Activated T-cell treated with anti-CD3 and anti-CD28 coated beads for 4 hours (primary cell): ENCODE data around the gene MUL1.
"Not testable (repeated sequence)": the region's sequence is repeated elsewhere in the genome, so short reads cannot be mapped to it uniquely, and the experiment has no call there.

Experiments
- DNase-seq: peaks from one replicate; pipeline ENCODE4 v3.0.0-alpha.2; 2020

MUL1 gene

DNA sequence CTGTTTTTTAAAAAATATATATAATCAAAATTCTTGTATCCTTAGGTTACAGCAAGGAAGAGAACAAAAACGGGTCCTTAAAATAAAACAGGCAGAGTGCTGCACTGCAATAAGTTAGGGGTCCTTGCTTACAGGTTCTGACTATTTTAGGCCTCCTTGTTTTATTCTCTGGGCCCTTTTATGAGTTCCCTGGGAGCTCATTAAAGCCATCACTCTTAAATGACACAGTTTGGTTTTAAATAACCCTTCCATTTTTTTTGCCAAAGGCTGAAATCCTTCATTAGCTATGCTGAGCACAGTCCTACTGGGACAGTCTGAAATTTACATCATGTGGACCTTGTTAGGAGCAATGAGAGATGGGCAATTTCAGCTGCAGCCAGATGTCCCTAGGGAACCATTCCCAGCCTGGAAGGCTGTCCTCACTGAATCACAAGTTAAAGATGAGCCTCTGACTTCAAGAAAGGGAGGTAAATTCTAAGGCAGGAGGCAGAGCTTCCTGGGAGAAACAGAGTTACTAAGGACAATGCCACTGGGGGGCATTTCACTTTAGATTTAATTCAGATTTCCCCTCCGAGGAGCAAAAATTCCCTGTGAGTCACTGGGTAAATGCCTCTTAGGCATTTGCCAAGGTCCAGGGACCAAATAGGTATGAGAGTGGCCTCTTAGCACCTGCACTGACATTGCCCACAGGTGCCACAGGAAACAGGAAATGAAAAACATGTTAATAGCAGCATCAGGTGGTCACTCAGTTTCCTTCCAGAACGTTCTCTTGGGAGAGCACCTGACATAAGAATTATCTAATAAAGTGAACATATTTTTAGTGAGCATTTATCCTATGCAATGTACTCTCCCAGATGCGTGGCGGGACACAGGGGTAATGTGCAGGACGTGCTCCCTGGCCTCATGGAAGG lies 3.8 kb upstream of the MUL1 start:
- no peak for DNase-seq

DNA sequence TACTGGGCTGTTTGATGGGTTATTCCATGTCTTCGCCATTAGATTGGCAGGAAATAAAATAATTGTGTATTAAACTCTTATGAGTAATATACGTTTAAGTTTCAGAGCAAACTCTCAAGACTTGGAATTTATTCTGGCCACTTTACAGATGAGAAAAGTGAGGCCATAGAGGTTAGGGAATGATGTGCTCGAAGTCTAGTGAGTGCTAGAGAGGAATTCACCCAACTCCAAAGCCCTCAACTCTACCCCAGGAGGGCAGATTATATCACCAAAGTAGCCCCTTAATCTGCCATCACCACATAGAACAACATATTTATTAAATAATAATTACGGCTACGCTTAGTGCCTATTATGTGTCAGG lies 440 bp upstream of the MUL1 start:
- no peak for DNase-seq

DNA sequence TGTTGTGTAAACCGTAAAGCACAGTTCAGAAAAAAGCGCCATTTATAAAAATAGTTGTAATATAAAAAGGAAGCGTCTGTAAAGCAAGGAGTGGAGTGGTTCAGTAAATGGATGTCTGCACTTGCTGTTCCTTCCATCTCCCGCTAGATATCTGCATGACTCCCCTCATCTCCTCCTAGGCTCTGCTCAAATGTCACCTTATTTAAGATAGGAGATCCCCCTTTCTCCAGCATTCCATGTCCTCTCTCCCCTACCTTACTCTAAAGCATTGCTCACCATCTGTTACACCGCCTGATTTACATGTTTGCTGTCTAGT lies 745 bp downstream of the MUL1 start:
- DNase-seq, result no peak

DNA sequence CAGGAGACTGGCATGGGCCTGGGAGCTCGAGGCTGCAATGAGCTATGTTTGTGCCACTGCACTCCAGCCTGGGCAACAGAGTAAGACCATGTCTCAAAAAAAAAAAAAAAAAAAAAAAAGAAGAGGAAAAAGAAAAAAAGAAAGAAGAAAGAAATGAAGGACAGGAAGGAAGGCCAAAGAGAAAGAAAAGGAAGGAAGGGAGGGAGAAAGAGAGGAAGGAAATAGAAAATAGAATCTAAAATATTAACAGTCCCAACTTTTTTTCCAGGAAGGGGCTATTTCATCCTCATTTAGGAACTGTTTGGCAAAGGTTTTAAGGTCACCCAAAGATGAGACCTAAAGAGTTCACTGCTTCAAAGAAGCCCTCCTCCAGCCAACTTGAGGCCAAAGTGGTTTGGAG lies 2.5 kb downstream of the MUL1 start:
- no peak for DNase-seq

DNA sequence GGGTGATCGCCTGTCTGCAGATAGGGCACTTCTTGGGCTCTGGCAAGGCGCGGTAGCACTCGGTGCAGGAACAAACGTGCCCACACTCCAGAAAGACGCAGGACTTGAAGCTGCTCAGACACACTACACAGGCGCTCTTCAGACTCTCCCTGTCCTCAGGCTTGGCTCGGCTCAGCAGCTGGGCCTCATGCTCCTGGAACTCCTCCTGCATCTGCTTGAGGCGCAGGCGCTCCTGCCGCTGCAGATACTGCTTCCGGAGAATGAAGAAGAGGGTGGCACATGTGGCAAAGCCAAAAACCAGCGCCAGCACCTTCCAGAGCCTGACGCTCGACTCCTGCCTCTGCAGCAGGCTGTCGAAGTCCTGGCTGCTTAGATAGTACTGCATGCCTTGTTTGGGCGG lies 7.2 kb downstream of the MUL1 start:
- DNase-seq, result no peak

DNA sequence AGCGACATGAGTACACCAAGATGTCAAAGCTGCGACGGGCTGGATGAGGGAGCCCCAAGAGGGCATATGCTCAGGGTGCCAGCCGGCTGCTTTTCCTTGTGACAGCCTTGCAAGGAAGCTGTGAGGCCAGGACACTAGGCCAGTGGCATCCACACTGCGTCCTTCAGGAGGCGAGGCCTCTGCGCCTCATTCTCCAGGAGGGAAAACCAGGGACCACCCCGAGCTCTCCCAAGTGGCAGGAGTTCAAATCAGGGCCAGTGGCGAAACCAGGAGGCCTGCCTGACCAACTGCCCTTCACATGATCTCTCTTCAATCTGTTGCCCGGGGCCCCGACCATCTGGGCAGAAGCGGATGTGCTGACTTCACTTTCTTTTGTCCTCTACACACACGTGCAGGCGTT lies 8.2 kb downstream of the MUL1 start:
- no peak for DNase-seq

DNA sequence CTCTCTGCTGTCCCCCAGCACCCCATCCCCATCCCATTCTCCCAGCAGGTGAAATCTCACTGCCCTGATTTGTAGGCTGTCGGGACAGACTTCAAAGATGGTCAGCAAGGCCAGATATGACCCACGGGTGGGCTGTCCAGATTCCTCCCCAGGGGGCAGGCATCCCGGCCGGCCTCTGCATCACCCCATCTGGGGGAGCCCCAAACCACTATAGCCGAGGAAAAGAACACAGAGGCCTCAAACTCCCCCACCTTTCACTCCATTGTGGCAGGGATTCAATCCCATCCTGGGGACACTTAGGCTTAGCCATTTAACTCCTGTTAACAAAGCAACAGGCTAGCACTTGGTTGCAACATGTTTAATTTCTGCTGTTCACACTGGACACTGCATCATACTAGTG lies 8.8 kb downstream of the MUL1 start:
- no peak for DNase-seq

DNA sequence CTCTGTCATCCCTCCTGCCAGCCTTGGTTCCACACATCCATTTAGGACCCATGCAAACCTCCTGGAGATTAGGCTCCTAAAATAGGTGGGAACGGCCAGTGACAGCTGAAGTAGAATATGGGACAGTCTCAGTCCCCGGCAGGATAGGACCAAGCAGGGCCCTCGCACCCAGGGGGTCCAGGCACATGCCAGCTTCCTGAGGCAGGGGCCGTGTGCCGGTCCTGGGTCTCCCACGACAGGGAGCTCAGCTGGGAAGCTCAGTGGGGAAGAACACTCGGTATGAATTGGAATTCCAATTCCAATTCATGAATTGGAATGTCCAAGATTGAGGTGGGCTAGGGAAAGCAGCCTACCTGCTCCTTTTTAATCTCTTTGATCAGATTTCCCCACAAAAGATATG lies 9.8 kb downstream of the MUL1 start:
- no peak for DNase-seq

DNA sequence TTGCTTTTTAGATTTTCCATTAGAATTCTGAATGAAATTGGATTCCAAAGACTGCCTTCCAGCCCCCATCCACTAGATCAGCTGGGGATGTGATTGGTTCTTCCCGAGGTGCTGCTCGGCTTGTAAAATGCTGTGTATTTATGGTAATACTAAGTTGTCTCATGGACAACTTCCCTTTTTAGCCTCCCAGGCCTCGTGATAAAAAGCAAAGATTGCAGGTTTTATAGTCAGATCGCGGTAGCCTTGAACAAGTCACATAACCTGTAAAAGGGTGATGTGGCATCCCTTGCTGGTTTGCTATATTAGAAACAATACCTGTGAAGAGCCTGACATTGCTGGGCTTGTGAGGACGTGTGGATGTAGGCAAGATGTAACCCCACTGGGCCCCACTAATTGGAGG lies 10.4 kb downstream of the MUL1 start:
- DNase-seq, result no peak

DNA sequence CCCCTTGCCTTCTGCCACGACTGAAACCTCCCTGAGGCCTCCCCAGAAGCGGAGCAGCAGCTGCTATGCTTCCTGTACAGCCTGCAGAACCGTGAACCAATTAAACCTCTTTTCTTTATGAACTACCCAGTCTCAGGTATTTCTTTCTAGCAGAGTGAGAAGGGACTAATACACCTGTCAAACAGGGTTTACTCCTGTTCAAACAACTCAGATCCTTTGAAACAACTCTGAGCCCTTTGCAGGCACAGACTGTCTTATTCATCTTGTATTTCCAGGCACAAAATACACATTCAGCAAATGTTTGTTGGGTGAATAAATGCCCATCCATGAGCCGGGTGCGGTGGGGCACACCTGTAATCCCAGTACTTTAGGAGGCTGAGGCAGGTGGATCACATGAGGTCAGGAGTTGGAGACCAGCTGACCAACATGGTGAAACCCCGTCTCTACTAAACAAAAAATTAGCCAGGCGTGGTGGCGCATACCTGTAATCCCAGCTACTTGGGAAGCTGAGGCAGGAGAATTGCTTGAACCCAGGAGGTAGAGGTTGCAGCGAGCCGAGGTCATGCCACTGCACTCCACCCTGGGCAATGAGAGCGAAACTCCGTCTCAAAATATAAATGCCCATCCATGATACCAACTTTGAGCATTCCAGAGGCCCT lies 11.1 kb downstream of the MUL1 start:
- DNase-seq, result not testable (repeated sequence)

DNA sequence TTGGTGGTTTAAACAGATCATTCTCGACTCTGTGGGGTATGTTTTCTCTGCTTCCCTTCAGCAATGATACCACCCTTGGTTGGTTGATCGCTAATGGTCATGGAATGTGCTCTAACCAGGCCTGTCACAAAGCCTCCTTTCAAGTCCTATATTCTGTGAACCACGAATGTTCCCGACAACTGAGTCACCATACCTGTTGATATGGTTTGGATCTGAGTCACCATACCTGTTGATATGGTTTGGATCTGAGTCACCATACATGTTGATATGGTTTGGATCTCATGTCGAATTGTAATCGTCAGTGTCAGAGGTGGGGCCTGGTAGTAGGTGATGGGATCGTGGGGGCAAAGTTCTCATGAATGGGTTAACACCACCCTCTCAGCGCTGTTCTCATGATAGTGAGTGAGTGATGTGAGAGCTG lies 11.7 kb downstream of the MUL1 start:
- peak; percentile 6 for DNase-seq

DNA sequence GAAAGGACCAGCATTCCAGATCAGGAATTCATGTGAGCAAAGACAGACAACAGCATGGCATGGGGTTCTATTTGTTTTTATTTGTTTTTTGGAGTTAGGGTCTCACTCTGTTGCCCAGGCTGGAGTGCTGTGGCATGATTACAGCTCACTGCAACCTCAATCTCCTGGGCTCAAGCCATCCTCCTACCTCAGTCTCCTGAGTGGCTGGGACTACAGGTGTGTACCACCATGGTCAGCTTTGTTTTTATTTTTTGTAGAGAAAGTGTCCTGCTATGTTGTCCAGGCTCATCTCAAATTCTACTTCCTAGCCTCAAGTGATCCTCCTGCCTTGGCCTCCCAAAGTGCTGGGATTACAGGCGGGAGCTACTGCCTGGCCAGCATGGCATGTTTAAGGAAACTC lies 12.3 kb downstream of the MUL1 start:
- no peak for DNase-seq

DNA sequence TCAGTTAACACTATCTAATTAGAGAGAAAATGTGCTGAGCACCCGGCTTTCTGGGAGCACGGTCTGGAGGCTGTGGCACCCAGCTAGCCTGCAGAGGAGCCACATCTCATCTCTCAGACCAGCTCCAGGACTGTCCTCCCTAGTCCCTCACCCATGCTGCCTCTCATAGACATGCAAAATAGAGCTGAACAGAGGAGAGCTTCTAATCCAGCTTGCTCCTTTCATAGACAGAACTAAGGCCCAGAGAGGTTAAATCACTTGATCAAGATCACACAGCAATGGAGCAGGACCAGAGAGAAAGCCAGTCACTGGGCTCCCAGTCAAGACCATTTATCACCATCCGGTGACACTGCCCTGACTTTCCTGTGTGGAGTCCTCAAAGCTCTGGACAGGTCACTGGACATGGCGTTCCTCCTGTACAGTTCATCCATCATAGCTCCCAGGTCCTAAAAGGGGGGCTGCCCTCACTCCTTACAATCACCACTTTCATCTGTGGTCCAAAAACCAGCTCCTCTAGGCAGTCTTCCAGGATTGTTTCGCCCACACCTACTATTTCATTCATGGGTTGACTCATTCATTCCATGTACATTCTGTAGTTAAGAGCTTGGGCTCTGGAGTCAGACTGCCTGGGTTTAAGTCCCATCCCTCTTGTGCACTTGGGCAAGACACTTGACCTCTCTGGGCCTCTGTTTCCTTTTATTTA lies 13.2 kb downstream of the MUL1 start:
- no peak for DNase-seq

DNA sequence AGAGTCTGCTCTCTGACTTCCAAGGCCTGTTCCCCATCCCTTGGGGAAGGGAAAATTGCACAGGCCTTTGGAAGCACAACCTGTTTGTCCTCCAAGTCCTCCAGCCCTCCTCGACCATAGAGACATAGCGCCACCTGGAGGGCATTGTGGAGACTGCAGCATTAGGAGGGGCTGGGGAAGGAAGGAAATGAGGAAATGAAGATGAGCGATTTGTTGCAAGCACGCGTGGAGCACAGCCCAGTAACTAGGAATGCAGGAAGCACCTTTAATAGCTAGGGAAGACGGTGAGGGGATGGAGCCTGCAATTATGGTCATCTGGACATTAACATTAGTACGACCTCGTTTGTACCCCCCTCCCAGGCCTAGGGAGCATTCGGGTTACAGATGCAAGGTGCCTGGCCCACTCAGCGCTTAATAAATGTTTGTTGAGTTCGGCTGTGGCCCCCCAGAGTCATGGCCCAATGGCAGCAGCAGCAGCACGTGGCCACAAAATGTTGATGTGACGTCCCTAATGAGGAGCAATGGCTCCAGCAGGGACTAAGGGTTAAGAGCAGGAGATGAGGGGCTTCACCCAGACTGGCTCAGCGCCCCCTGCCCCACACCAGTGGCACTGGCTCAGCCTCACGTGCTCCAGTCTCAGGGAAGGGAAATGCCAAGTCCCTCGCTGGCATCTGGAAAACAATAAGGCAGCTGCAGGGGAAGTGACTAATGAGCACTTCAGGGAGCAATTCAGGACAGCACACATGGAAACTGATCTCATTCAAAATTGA lies 13.9 kb downstream of the MUL1 start:
- DNase-seq, result peak; percentile 80

DNA sequence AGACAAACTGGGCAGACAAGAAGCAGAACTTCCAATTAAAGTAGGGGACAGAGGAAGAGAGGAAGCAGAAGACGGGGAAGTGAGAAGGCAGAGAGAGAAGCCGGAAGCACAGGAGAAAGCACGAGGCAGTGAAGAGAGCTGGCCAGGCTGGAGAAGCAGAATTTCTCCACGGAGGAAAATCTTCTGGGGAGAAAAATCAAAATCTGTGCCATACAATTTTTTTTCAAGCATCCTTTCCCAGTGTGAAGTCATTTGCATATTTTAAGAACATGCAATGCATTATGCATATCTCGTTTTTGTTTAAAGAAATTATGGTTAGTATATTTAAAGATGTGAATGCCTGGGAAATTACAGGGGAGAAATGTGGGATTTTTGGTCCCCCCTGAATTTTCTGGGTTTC lies 14.6 kb downstream of the MUL1 start:
- no peak for DNase-seq

DNA sequence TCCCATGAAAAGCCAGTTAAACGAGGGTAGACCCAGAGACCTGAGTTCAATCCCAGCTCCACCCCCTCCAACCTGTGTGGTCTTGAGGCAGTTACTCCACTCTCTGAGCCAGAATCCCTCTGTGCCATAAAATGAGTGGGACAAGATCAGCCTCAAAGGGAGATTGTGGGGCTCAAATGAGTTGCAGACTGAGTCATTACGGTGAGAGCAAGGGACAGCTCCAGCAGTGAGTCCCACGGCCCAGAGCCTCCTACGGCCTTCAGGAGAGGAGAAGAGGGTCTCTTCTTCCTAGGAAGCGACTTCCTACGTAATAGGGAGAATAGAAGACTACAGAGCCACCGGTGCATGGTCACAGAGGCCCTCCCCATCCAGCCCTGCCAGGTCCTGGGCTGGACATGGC lies 15.2 kb downstream of the MUL1 start:
- DNase-seq, result no peak

DNA sequence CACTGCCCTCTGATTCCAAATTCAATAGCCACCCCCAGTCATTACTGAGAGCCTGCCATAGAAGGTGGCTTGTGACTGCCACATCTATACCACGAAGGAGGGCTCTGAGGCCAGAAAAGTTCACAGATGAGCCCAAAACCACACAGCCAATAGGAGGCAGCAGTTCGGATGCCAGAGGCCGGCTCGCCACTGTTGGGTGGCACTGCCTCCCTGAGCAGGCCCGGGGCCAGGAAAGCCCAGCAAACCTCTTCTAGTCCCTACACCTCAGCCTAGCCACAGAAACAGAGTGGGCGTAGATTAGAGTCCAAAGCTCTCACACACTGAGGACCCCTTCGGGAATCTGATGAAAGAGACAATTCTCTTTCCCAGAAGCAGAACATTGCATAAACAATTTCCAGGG lies 16.1 kb downstream of the MUL1 start:
- DNase-seq, result no peak

DNA sequence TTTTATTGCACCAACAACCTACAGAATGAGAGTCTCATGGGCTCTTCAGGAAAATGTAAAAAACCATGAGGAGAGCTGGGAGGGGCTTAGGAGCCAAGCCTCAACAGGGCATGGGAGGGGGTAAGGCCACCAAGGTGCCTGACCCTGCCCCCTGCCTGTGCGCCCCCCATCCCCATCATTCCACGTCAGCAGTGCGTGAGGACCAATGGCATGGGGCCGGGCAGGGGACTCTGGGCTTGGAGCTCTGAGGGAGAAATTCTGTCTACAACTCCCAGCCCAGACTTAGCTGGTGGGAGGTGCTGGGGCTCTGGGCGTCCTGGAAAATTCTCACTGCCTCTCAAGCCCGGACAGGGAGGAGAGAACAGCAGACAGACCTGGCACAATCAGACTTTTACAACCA lies 16.8 kb downstream of the MUL1 start:
- DNase-seq, result no peak

DNA sequence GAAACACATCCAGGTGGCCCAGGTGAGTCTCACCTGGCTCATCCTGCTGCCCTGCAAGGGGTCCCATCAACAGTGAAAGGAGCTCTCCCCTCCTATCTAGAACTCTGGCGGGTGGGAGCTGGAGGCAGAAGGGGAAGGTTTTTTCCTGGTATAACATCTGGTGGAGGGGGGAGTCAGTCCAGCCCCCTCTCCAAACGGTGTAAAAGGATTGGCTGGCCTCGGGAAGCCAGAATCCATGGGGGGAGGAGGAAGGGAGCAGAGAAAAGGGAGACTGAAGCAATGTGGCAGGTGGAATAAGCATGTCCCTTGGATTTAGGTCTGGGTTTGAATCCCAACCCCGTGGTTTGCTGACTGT lies 20.7 kb downstream of the MUL1 start:
- no peak for DNase-seq

DNA sequence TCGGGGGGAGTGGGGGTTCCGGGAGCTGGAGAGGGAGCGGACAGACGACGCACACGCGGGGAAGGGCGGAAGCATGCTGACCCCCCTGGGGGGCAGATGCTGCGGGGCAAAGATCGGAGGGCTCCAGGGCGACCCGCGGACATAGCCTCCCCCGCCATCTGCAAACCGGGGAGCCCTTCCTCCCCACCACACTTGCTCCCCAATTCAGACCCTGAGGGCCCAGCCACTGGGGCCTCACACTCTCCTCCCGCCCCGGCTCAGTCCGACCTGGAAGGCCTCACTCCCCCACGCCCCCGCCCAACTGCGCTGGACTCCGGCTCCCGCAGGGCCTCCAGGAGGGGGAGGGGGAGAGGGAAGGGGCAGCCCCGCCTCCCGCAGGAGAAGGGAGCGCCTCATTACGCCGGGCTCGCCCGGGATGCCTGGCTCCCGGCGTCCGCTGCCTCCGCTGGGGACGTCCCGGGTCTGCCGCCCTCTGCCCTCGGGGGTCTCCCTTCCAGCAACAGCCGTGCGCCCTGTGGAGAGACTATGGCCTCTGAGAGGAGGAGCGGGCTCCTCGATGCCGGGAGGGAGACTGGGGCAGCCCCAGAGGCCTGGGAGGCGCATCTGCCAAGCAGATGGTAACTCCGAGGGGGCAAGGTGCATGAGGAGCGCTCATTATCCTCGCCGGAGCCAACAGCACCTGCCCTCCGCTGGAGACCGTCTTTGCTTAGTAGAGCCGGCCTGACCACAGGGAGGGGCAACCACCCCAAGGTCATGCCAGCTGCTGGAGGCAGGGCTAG lies 21.3 kb downstream of the MUL1 start:
- no peak for DNase-seq

DNA sequence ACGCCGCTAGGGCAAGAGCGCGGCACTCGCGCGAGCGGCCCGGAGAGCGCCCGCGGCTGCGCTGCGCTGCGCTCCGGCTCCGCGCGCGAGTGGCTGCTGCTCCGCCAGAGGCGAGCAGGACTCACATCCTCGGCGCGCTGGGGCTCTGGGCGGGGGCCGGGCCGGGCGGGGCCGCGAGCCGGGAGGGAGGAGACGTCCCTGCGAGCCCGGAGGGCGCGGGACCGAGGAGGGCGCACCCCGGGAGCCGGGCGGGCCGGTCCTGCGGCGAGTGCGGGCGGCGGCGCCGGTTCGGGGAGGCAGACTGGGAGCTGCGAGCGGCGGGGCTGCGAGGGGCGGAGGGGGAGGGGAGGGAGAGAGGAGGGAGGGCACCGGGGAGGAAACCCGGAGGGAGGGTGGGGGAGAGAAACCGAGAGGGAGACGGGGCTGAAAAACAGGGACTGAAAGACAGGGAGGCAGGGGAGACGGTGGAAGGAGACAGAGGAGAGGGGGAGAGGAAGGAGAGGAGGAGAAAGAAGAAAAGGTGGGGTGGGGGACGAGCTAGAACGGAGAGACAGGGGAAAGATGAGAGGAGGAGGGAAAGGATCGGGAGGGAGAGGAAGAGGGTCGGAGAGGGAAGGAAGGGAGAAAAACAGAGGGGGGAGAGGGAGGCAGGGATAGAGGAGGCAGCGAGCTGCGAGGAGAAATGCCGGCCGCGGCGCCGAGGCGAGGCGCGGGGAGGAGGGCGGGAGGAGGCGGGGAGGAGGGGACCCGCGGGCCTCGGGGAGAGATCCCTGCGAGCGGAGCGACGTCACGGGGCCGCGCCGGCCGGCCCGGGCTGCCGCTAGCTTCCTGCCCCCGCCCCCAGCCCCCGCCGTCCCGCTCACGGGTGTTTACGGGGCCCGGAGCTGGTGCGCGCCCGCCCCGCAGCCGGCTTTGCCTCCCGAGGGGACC lies 22.2 kb downstream of the MUL1 start, which contains the start of gene CAMK2N1:
CAMK2N1 (minus strand) TSS at position 684 of the 930 bp plus-strand sequence. CDS start 831 bp downstream, outside the sequence.
- DNase-seq, result peak; percentile 46
